GM12801 (cell line): ENCODE results near the gene COX10.

Experiments used
- TF ChIP-seq, protein P1 (sequence below): IDR thresholded peaks from one replicate; pipeline ENCODE4 v1.5.1; 2011; ENCODE audit warnings: control low read depth; ENCODE audit not compliant: insufficient read length; ENCODE audit errors: extremely low read depth

The COX10 gene

DNA sequence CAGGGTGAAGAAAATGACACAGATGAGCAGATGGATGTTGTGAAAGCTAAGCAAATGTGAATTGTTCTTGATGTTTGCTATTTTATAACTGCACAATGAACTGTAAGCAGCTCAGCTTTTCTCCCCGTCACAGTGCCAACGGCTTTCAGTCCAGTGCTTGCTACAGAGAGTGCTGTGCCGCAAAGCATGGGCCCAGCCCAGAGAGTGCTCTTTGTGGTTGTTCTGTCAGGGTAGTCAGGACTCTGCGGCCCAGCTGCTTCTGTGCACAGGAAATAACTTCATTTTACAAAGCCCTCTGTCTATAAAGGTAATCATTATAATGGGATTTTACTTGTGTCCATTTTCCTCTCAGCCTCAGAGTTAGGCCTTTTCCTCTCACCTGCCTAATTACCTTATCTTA, 128.3 kb downstream of the COX10 start:
- TF ChIP-seq, protein P1, sequence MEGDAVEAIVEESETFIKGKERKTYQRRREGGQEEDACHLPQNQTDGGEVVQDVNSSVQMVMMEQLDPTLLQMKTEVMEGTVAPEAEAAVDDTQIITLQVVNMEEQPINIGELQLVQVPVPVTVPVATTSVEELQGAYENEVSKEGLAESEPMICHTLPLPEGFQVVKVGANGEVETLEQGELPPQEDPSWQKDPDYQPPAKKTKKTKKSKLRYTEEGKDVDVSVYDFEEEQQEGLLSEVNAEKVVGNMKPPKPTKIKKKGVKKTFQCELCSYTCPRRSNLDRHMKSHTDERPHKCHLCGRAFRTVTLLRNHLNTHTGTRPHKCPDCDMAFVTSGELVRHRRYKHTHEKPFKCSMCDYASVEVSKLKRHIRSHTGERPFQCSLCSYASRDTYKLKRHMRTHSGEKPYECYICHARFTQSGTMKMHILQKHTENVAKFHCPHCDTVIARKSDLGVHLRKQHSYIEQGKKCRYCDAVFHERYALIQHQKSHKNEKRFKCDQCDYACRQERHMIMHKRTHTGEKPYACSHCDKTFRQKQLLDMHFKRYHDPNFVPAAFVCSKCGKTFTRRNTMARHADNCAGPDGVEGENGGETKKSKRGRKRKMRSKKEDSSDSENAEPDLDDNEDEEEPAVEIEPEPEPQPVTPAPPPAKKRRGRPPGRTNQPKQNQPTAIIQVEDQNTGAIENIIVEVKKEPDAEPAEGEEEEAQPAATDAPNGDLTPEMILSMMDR = no peak

DNA sequence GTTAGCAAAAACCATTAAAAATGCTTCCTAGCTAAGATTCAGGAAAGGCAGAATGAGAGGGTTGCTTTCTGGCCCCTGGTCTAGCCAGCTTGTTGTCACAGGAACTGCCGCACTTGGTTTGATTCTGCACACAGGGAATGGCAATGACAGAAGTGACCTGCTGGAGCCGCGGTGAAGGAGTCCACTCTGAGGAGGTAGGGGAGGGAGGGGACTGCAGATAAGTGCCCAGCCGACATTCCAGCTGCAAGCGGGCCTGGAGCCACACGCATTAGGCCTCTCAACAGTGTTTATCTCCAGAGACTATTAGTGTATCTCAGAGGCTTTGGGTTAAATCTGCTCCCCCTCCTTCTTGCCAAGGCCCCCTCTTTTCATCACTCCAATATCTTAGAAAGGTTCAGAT, 128.7 kb downstream of the COX10 start:
- TF ChIP-seq, protein P1 = no peak

DNA sequence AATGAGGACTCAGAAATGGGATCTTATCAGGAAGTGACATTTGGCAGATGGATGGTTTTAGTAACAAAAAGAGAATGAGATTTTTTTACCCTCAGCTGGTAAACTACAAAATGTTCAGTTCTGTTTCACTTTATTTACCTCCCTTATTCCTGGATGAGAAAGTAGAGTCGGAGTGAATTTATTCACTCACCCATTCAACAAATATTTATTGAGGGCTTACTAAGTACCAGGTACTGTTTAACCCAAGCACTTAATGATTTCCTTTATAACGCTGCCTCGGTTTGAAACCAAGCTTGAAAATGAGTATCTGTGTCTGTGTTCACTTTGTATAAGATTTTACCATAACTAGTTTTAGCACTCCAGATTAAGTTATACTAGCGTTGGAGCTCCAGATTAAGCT, 129.3 kb downstream of the COX10 start:
- TF ChIP-seq, protein P1 = no peak

DNA sequence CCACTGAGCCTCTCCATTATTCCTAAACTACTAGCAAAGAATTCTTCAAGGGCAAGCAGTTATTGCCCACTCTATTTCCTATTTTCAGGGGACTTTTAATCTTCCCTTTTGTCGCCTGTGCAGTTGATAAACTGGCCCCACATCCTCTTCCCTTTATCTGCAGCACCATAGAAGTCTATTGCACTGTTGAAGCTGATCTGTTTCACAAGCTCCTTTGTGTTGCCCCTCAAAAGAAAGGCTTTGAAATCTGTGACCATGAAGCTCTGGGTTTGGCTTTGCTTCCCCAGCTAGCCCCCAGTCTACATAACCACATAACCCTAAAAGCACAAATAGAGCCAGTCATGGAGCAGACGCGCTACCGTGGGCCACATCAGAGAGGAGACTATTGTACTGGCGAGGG, 130.3 kb downstream of the COX10 start:
- TF ChIP-seq, protein P1 = no peak

DNA sequence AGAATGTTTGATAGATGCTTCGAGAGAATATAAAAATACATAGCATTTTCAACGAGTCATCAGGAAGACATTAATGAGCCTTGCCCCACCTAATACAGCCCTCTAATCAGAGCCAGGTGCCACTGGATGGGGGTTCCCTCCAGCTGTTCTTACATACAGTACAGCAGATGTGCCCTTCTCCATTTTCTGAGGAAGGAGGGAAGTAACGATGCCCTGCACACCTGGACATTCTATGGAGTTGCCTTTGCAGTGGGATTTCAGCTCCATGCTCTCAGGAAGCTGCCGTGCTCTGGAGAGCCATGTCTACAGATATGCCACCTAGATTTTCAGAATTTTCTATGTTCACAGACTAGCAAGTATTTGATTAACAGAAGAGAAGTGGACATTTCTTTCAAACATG, 131.1 kb downstream of the COX10 start:
- TF ChIP-seq, protein P1 = no peak

DNA sequence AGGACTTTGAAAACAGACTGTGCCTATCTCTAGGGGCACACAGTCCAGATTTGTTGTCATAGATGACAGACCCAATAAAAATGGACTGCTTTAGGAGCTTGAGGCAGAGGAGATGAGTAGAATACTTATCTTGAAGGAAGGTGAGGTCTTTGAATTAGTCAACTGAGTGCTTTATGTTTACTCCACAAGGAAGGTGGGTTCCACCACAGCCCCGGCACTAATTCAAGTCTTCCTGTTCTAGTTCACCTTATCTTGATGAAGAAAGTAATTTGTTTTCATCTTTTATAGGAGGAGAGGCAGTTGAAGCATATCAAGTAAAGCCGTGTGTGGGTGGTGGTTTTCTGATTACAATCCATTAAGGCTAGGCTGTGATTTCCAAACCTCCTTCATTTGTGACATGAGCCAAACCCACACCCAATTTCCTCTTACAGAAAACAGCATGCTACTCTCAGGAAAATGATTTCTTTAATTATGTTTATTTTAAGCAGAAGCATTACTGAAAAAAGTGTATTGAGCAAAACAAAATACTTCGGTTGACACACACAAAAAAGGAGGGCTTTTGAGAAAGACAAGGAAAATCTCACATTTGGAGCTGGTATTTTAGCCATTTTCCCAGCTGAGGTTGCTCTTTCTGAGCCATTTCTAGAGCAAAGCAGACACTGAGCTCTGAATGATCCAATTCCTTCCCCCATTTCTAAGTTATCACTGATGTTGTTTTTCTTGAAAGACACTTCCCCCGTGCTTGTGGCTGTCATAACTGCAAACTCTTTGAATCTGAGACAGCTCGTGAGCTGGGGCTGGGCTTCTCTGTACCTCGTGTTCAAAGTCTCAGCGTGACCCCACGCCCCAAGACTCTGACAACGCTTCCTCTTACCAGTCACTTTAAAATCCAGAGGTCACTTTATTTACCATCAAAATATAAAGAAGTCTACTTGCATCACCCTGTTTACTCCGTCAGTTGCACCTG, 132.0 kb downstream of the COX10 start:
- TF ChIP-seq, protein P1 = no peak

DNA sequence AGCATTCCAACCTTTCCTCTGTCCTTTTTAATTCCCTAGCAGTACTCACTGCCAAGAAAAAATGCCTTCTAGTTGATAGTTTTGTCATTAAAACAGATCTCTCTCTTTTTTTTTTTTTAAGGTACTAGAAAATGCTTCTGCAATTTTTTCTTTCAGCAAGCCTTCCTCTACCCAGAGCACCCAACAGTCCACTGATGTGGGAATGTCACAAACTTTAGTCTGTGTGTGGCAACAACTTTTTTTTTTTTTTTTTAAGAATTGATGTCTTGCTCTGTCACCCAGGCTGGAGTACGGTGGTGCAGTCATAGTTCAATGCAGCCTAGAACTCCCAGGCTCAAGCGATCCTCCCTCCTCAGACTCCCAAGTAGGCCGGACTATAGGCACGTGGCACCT, 132.7 kb downstream of the COX10 start:
- TF ChIP-seq, protein P1 = no peak
